ENCODE measurements around the gene ERVFRD-1. TPM values are rescaled to one million over a fixed set of nuclear protein-coding genes. Genes with fewer than 3 reads are reported as not detected.
A peak's percentile ranks its signal among the peaks of the same experiment; 100 is the strongest.
"Not testable (repeated sequence)": the region's sequence is repeated elsewhere in the genome, so short reads cannot be mapped to it uniquely, and the experiment has no call there.

Gene ERVFRD-1
- total RNA-seq, 1 donor = not detected

GRCh38 chr6:11123978-11124377 lies 12.5 kb upstream of the ERVFRD-1 start:
- Histone ChIP-seq H3K27me3 (ENCODE audit: insufficient read depth, low read length) (no peaks in the 10 kb centered on the region), H3K4me2 (ENCODE audit: insufficient read depth, low read length) (no peak overlapping the region), H3K79me2 (ENCODE audit: insufficient read depth, low read length) (peaks cover 75% of the 10 kb centered on the region), H3K36me3 (ENCODE audit: insufficient read depth, low read length) (no peaks in the 10 kb centered on the region), H3K27ac (ENCODE audit: low read depth, low read length) (no peak overlapping the region), H3K4me3 (ENCODE audit: insufficient read depth, low read length) (no peak overlapping the region), H3K9me3 (ENCODE audit: low read depth, low read length) (no peaks in the 10 kb centered on the region), H4K20me1 (ENCODE audit: insufficient read depth, low read length) (peaks cover 53% of the 10 kb centered on the region), H3K4me1 (ENCODE audit: insufficient read depth, low read length) (peaks cover 26% of the 10 kb centered on the region), H2AFZ (ENCODE audit: low read length) (no peak overlapping the region)
- peak; percentile 25 for TF ChIP-seq CTCF (IDR thresholded peaks at IDR 0.05; ENCODE audit: extremely low read depth, low read depth, low read length)
- DNase-seq (ENCODE audit: insufficient read length, low spot score, missing footprints) = no peak

GRCh38 chr6:11122380-11122779 lies 10.9 kb upstream of the ERVFRD-1 start:
- Histone ChIP-seq H3K4me3 (ENCODE audit: insufficient read depth, low read length) (no peak overlapping the region), H3K27me3 (ENCODE audit: insufficient read depth, low read length) (no peaks in the 10 kb centered on the region), H3K9me3 (ENCODE audit: low read depth, low read length) (no peaks in the 10 kb centered on the region), H2AFZ (ENCODE audit: low read length) (no peak overlapping the region), H3K4me1 (ENCODE audit: insufficient read depth, low read length) (peaks cover 26% of the 10 kb centered on the region), H4K20me1 (ENCODE audit: insufficient read depth, low read length) (peaks cover 51% of the 10 kb centered on the region), H3K4me2 (ENCODE audit: insufficient read depth, low read length) (no peak overlapping the region), H3K27ac (ENCODE audit: low read depth, low read length) (no peak overlapping the region), H3K36me3 (ENCODE audit: insufficient read depth, low read length) (no peaks in the 10 kb centered on the region), H3K79me2 (ENCODE audit: insufficient read depth, low read length) (peaks cover 74% of the 10 kb centered on the region)
- TF ChIP-seq CTCF (IDR thresholded peaks at IDR 0.05; ENCODE audit: extremely low read depth, low read depth, low read length) = no peak
- DNase-seq (ENCODE audit: insufficient read length, low spot score, missing footprints) = no peak

- Histone ChIP-seq H3K79me2 (ENCODE audit: insufficient read depth, low read length) (peaks cover 73% of the 10 kb centered on the region), H4K20me1 (ENCODE audit: insufficient read depth, low read length) (peaks cover 49% of the 10 kb centered on the region), H3K4me2 (ENCODE audit: insufficient read depth, low read length) (peak overlapping the region; percentile 28), H3K4me1 (ENCODE audit: insufficient read depth, low read length) (peaks cover 23% of the 10 kb centered on the region), H3K9me3 (ENCODE audit: low read depth, low read length) (no peaks in the 10 kb centered on the region), H3K4me3 (ENCODE audit: insufficient read depth, low read length) (no peak overlapping the region), H3K36me3 (ENCODE audit: insufficient read depth, low read length) (no peaks in the 10 kb centered on the region), H2AFZ (ENCODE audit: low read length) (no peak overlapping the region), H3K27ac (ENCODE audit: low read depth, low read length) (no peak overlapping the region), H3K27me3 (ENCODE audit: insufficient read depth, low read length) (no peaks in the 10 kb centered on the region)
- TF ChIP-seq CTCF (IDR thresholded peaks at IDR 0.05; ENCODE audit: extremely low read depth, low read depth, low read length) = no peak
- no peak for DNase-seq (ENCODE audit: insufficient read length, low spot score, missing footprints)
Observed at GRCh38 chr6:11121851-11122250, 10.3 kb upstream of the ERVFRD-1 start.

- no peak overlapping the region for H3K4me2 ChIP-seq (ENCODE audit: insufficient read depth, low read length)
- H3K36me3 ChIP-seq (ENCODE audit: insufficient read depth, low read length) = no peaks in the 10 kb centered on the region
- peaks cover 19% of the 10 kb centered on the region for H3K4me1 ChIP-seq (ENCODE audit: insufficient read depth, low read length)
- no peak overlapping the region for H2AFZ ChIP-seq (ENCODE audit: low read length)
- no peak overlapping the region for H3K4me3 ChIP-seq (ENCODE audit: insufficient read depth, low read length)
- no peak for DNase-seq (ENCODE audit: insufficient read length, low spot score, missing footprints)
- H3K79me2 ChIP-seq (ENCODE audit: insufficient read depth, low read length) = peaks cover 68% of the 10 kb centered on the region
- no peaks in the 10 kb centered on the region for H3K27me3 ChIP-seq (ENCODE audit: insufficient read depth, low read length)
- H3K9me3 ChIP-seq (ENCODE audit: low read depth, low read length) = no peaks in the 10 kb centered on the region
- peaks cover 43% of the 10 kb centered on the region for H4K20me1 ChIP-seq (ENCODE audit: insufficient read depth, low read length)
- H3K27ac ChIP-seq (ENCODE audit: low read depth, low read length) = no peak overlapping the region
- TF ChIP-seq CTCF (IDR thresholded peaks at IDR 0.05; ENCODE audit: extremely low read depth, low read depth, low read length) = no peak
Observed at GRCh38 chr6:11120271-11121005, 8.9 kb upstream of the ERVFRD-1 start.

GRCh38 chr6:11115808-11116536 lies 4.4 kb upstream of the ERVFRD-1 start:
- H3K4me1 ChIP-seq (ENCODE audit: insufficient read depth, low read length); H3K27me3 ChIP-seq (ENCODE audit: insufficient read depth, low read length); H3K36me3 ChIP-seq (ENCODE audit: insufficient read depth, low read length); H3K9me3 ChIP-seq (ENCODE audit: low read depth, low read length); H3K4me2 ChIP-seq (ENCODE audit: insufficient read depth, low read length); H3K4me3 ChIP-seq (ENCODE audit: insufficient read depth, low read length); H3K27ac ChIP-seq (ENCODE audit: low read depth, low read length); H2AFZ ChIP-seq (ENCODE audit: low read length): not testable (repeated sequence)
- DNase-seq (ENCODE audit: insufficient read length, low spot score, missing footprints) = peak; percentile 85
- H3K79me2 ChIP-seq (ENCODE audit: insufficient read depth, low read length) = peaks cover 64% of the 10 kb centered on the region
- peaks cover 30% of the 10 kb centered on the region for H4K20me1 ChIP-seq (ENCODE audit: insufficient read depth, low read length)
